ENCODE data around the gene EXOC3L1. TPM values are rescaled to one million over a fixed set of nuclear protein-coding genes. Genes with fewer than 3 reads are reported as not detected.

Gene EXOC3L1
- total and polyA plus RNA-seq, 2 of the 13 experiments (the other 11 are each of a cell fraction or from before 2014, with no cell fraction given), result 0.12 TPM; not detected in 1

DNA sequence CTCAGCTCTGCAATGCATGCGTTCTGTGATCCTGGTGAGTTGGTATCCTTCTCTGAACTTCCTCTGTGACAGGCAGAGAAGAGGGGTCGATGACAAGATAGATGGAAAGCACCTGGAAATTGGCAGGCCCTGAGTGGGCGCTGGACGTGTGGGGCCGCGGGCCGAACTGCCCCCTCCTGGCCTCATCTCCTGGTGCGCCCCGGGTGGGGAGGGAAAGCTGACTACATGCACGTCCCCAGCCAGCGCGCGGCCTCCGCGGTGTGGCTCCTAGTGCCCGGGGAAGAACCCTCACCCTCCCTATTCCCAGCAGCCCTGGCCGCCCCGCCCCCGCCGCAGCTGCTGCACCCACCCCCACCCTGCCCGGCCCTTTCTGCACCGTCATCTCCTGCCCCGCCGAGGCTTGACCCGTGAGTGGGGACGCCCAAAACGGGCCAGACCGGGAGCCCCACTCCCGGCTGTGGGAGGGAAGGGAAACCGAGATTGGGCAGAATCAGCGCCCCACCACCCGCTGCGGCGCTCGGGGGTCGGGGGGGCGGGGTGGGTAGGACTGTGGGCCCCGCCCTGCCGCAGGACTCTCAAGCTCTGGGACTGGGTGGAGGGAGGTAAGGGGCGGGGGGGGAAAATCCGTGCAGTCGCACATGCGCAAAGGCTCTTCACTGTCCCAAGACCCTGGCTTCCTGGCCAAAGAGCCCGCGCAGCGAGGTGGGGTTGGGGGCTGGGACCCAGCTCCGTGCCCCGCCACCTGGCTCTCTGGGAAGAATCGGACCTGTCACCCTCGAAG is 19.6 kb downstream of the EXOC3L1 start, which contains the start of gene NOL3 (continued):
- TF ChIP-seq ZNF30 (CRISPR knock-in tag; IDR thresholded peaks at IDR 0.05), result no peak
- no peak for TF ChIP-seq ZNF251 (CRISPR knock-in tag; IDR thresholded peaks at IDR 0.05)
- TF ChIP-seq ZNF362 (CRISPR knock-in tag; IDR thresholded peaks at IDR 0.05; ENCODE audit: borderline replicate concordance), result no peak
- no peak for TF ChIP-seq ZNF17 (CRISPR knock-in tag; IDR thresholded peaks at IDR 0.05)
- TF ChIP-seq ZNF10 (CRISPR knock-in tag; IDR thresholded peaks at IDR 0.05; ENCODE audit: borderline replicate concordance, low read depth), result no peak
- peak; percentile 72 for TF ChIP-seq PHF8 (CRISPR knock-in tag; IDR thresholded peaks at IDR 0.05)
- no peak for TF ChIP-seq ZNF7 (CRISPR knock-in tag; IDR thresholded peaks at IDR 0.05)
- TF ChIP-seq, protein P1, sequence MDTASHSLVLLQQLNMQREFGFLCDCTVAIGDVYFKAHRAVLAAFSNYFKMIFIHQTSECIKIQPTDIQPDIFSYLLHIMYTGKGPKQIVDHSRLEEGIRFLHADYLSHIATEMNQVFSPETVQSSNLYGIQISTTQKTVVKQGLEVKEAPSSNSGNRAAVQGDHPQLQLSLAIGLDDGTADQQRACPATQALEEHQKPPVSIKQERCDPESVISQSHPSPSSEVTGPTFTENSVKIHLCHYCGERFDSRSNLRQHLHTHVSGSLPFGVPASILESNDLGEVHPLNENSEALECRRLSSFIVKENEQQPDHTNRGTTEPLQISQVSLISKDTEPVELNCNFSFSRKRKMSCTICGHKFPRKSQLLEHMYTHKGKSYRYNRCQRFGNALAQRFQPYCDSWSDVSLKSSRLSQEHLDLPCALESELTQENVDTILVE (CRISPR knock-in tag; IDR thresholded peaks at IDR 0.05), result no peak; the same call in 1 of the 2 replicates
- no peak; the same call in 1 of the 2 replicates for TF ChIP-seq ZNF558 (CRISPR knock-in tag; IDR thresholded peaks at IDR 0.05; ENCODE audit: borderline replicate concordance)
- TF ChIP-seq ASH2L (IDR thresholded peaks at IDR 0.05; ENCODE audit: insufficient read length, low read depth, low read length), result peak; percentile 42
- no peak for TF ChIP-seq HNRNPUL1 (IDR thresholded peaks at IDR 0.05; ENCODE audit: low read depth, low read length)
- no peak for TF ChIP-seq ZNF878 (CRISPR knock-in tag; IDR thresholded peaks at IDR 0.05)
- no peak for TF ChIP-seq SP2 (CRISPR knock-in tag; IDR thresholded peaks at IDR 0.05)
- TF ChIP-seq ONECUT2 (CRISPR knock-in tag; IDR thresholded peaks at IDR 0.05), result no peak
- no peak for TF ChIP-seq CBX2 (IDR thresholded peaks at IDR 0.05; ENCODE audit: low read depth, low read length)
- no peak for TF ChIP-seq CBX2 (CRISPR knock-in tag; IDR thresholded peaks at IDR 0.05; ENCODE audit: low read depth)
- no peak for TF ChIP-seq GLI4 (CRISPR knock-in tag; IDR thresholded peaks at IDR 0.05; ENCODE audit: borderline replicate concordance)
- no peak; the same call in none of the 2 replicates for TF ChIP-seq ZNF792 (CRISPR knock-in tag; IDR thresholded peaks at IDR 0.05)
- TF ChIP-seq GRHL1 (CRISPR knock-in tag; conservative IDR thresholded peaks at IDR 0.05), result no peak
- no peak for TF ChIP-seq ZXDC (CRISPR knock-in tag; IDR thresholded peaks at IDR 0.05)
- no peak for TF ChIP-seq ATF1 (CRISPR knock-in tag; IDR thresholded peaks at IDR 0.05)
- TF ChIP-seq ZBTB26 (CRISPR knock-in tag; IDR thresholded peaks at IDR 0.05; ENCODE audit: borderline replicate concordance), result peak; percentile 64; the same call in 1 of the 2 replicates
- no peak for TF ChIP-seq RARA (CRISPR knock-in tag; IDR thresholded peaks at IDR 0.05)

Data from HepG2 (cell line).